H1 (cell line): ENCODE results near the gene SLC12A5. TPM values are rescaled to one million over a fixed set of nuclear protein-coding genes. Genes with fewer than 3 reads are reported as not detected.
A peak's percentile ranks its signal among the peaks of the same experiment; 100 is the strongest.

Experiments
- ASH2L ChIP-seq: fragments of 200-600, 300-600 bp; sonication (generic); IDR thresholded peaks from one replicate; pipeline ENCODE4 v1.7.1; 2017; ENCODE audit warnings: low read length
- BRCA1 ChIP-seq: IDR thresholded peaks from 2 replicates; pipeline ENCODE4 v1.6.1; 2012; ENCODE audit warnings: low read depth, low read length, improper control_type of control experiment
- CHD1 ChIP-seq: IDR thresholded peaks from 2 replicates; pipeline ENCODE4 v1.6.1; 2012; ENCODE audit warnings: low read depth, low read length, improper control_type of control experiment
- CHD7 ChIP-seq: fragments of 300-600 bp; sonication (generic); IDR thresholded peaks from 2 replicates; pipeline ENCODE4 v1.7.1; 2012; ENCODE audit warnings: low read length, moderate library complexity, mild to moderate bottlenecking, inconsistent platforms; ENCODE audit not compliant: insufficient replicate concordance
- CTBP2 ChIP-seq: IDR thresholded peaks from 2 replicates; pipeline ENCODE4 v1.7.0; 2011; ENCODE audit warnings: borderline replicate concordance, mild to moderate bottlenecking, moderate library complexity, mixed read lengths, low read length; ENCODE audit not compliant: insufficient read depth, insufficient read length
- EGR1 ChIP-seq: IDR thresholded peaks from 2 replicates; pipeline ENCODE4 v1.6.1; 2011; ENCODE audit warnings: low read depth, low read length, borderline replicate concordance
- EP300 ChIP-seq, 2 experiments: IDR thresholded peaks; 1 replicate in 1 of 2; 2 replicates in 1 of 2; pipeline ENCODE4 v1.6.1; 2011 to 2012; ENCODE audit warnings: low read depth in 2 of 2, low read length in 2 of 2, mild to moderate bottlenecking in 2 of 2, borderline replicate concordance in 1 of 2, inconsistent platforms in 1 of 2, moderate library complexity in 1 of 2
- NRF1 ChIP-seq: IDR thresholded peaks from 2 replicates; pipeline ENCODE4 v1.6.1; 2011; ENCODE audit warnings: mild to moderate bottlenecking, low read depth, low read length, improper control_type of control experiment
- POLR2AphosphoS5 ChIP-seq: IDR thresholded peaks from 2 replicates; pipeline ENCODE4 v1.6.1; 2011; ENCODE audit warnings: low read depth, low read length
- SIN3A ChIP-seq, 2 experiments: IDR thresholded peaks in 1 of 2; conservative IDR thresholded peaks in 1 of 2; 2 replicates each; pipeline ENCODE4 v1.6.1; 2011 to 2012; ENCODE audit warnings: low read length in 2 of 2, improper control_type of control experiment in 1 of 2, low read depth in 1 of 2, mild to moderate bottlenecking in 1 of 2
- polyA plus RNA-seq, 7 experiments: library from polyadenylated mRNA; depleted of rRNA in 3 of 7; stranded (reverse) in 5 of 7; unstranded in 2 of 7; fragments of >200 nt in 5 of 7; fragments of 200-250 nt in 2 of 7; gene quantifications; 1 replicate in 5 of 7; 2 replicates in 1 of 7; 4 replicates in 1 of 7; pipeline versions ENCODE4 v1.2.1 to v1.2.3, GENCODE V29; 2011 to 2013; ENCODE audit warnings: missing spikeins in 2 of 7, mixed read lengths in 2 of 7
- total RNA-seq: library from RNA; stranded (reverse); fragmentation: NEBNext Ultra II Directional; extraction: Animal tissue kit (Norgen Biotek cat#: 25700); gene quantifications from 2 replicates; pipeline ENCODE4 v1.2.1, GENCODE V29; 2021

Gene SLC12A5
- total and polyA plus RNA-seq, 2 of the 8 experiments (the other 6 are each of a cell fraction or from before 2014, with no cell fraction given), result 1.9 to 7.3 TPM

- TF ChIP-seq CHD7, result no peak
- TF ChIP-seq ASH2L, result peak; percentile 27
- TF ChIP-seq SIN3A (conservative IDR thresholded peaks at IDR 0.05 in 1 of 2, IDR thresholded peaks at IDR 0.05 in 1 of 2; ENCODE audit: low read depth in 1 of 2, low read length in 2 of 2), result no peak; a peak in 1 of 4 replicates
- no peak for TF ChIP-seq NRF1
- TF ChIP-seq POLR2AphosphoS5, result no peak
- no peak for TF ChIP-seq CHD1
- TF ChIP-seq BRCA1, result no peak
- no peak for TF ChIP-seq EGR1
- TF ChIP-seq CTBP2, result no peak
- TF ChIP-seq EP300 (IDR thresholded peaks at IDR 0.05; ENCODE audit: borderline replicate concordance in 1 of 2, low read depth in 2 of 2, low read length in 2 of 2), result no peak
Observed at GRCh38 chr20:46058599-46059281, 29.7 kb downstream of the SLC12A5 start (continued).
